ENCODE results near the gene ANLN. TPM values are rescaled to one million over a fixed set of nuclear protein-coding genes. Genes with fewer than 3 reads are reported as not detected.
"Not testable (repeated sequence)": the region's sequence is repeated elsewhere in the genome, so short reads cannot be mapped to it uniquely, and the experiment has no call there.

Gene ANLN
- total RNA-seq, 1 donor from 2014 or later: 30.9 TPM

GRCh38 chr7:36378555-36378954, 11.1 kb upstream of the ANLN start:
- DNase-seq: not testable (repeated sequence)

- no peak for DNase-seq
These were observed 9.7 kb upstream of the ANLN start for GRCh38 chr7:36379831-36380504.

GRCh38 chr7:36381056-36381455, 8.6 kb upstream of the ANLN start:
- DNase-seq: no peak

GRCh38 chr7:36383284-36383683, 6.4 kb upstream of the ANLN start:
- not testable (repeated sequence) for DNase-seq

GRCh38 chr7:36385646-36386045, 4.0 kb upstream of the ANLN start:
- not testable (repeated sequence) for DNase-seq

- no peak for DNase-seq
These were observed 2.0 kb upstream of the ANLN start for GRCh38 chr7:36387435-36388231.

GRCh38 chr7:36388423-36388822, 1.2 kb upstream of the ANLN start:
- DNase-seq: no peak

- peak; percentile 46 for DNase-seq
These were observed 783 bp downstream of the ANLN start for GRCh38 chr7:36390199-36391090.

GRCh38 chr7:36391436-36392198, 2.0 kb downstream of the ANLN start:
- no peak for DNase-seq

GRCh38 chr7:36393826-36394225, 4.2 kb downstream of the ANLN start:
- no peak for DNase-seq

- DNase-seq: no peak
These were observed 5.7 kb downstream of the ANLN start for GRCh38 chr7:36395171-36395894.

GRCh38 chr7:36396150-36396549, 6.5 kb downstream of the ANLN start:
- no peak for DNase-seq

GRCh38 chr7:36400036-36400435, 10.4 kb downstream of the ANLN start:
- no peak for DNase-seq

GRCh38 chr7:36400606-36401005, 10.9 kb downstream of the ANLN start:
- DNase-seq: no peak

GRCh38 chr7:36403452-36403851, 13.8 kb downstream of the ANLN start:
- DNase-seq: no peak

GRCh38 chr7:36404639-36405408, 15.2 kb downstream of the ANLN start:
- no peak for DNase-seq

GRCh38 chr7:36405409-36405803, 15.7 kb downstream of the ANLN start:
- DNase-seq: no peak

GRCh38 chr7:36406156-36406555, 16.5 kb downstream of the ANLN start:
- peak; percentile 53 for DNase-seq

GRCh38 chr7:36407636-36408550, 18.2 kb downstream of the ANLN start:
- DNase-seq: no peak

Data from occipital lobe (tissue), 2 donors.